Skin epidermis (tissue), 12 donors: ENCODE data around the gene MAPRE2.

Experiments
- H3K27ac ChIP-seq, 21 experiments: fragments of 200-600 bp; sonication (generic) in 11 of 21; one replicate each; pipeline ENCODE4 v1.5.0; 2020; ENCODE audit warnings: mild to moderate bottlenecking in 3 of 21, inconsistent platforms in 2 of 21, moderate library complexity in 2 of 21
- H3K4me3 ChIP-seq, 7 experiments: fragments of 200-600 bp; sonication (generic) in 2 of 7; one replicate each; pipeline ENCODE4 v1.5.0; 2020; ENCODE audit warnings: inconsistent platforms in 2 of 7, mild to moderate bottlenecking in 2 of 7, moderate library complexity in 1 of 7

MAPRE2 gene

GRCh38 chr18:35040988-35041814, at the start of gene MAPRE2:
Gene MAPRE2, plus strand, starts transcription at chr18:35041413. Its CDS starts 127 bp downstream, at chr18:35041540.
- peak within 1 kb of the TSS; percentile 4 to 93 (median 83) for H3K27ac ChIP-seq

GRCh38 chr18:34991561-34991960, 49.7 kb upstream of the MAPRE2 start:
- no peak overlapping the region for H3K4me3 ChIP-seq
- H3K27ac ChIP-seq = peak overlapping the region in 3 of 21 experiments; percentile 21 to 31 (median 29)

More at GRCh38 chr18:35040988-35041814, at the start of gene MAPRE2:
- H3K4me3 ChIP-seq = peak within 1 kb of the TSS; percentile 52 to 86 (median 60)

DNA sequence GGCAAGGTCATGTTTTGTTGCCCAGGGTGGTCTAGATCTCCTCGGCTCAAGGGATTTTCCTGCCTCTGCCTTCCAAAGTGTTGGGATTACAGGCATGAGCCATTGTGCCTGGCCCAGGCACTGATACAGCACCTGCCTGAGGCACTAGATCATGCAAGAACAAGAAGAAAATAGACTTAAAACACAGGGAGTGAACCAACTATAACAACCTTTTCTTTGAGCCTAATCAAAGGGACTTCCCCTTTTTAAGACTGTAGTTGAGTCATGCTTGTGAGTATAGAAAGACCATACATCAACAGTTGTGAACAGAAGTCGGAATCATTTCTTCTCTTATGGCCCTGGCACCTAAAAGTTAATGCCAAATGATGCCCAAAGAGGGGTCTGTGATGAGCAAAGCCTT, 47.9 kb upstream of the MAPRE2 start:
- Histone ChIP-seq H3K4me3 (no peak overlapping the region), H3K27ac (no peak overlapping the region)

GRCh38 chr18:34995746-34996145, 45.5 kb upstream of the MAPRE2 start:
- Histone ChIP-seq H3K27ac (no peak overlapping the region), H3K4me3 (no peak overlapping the region)

DNA sequence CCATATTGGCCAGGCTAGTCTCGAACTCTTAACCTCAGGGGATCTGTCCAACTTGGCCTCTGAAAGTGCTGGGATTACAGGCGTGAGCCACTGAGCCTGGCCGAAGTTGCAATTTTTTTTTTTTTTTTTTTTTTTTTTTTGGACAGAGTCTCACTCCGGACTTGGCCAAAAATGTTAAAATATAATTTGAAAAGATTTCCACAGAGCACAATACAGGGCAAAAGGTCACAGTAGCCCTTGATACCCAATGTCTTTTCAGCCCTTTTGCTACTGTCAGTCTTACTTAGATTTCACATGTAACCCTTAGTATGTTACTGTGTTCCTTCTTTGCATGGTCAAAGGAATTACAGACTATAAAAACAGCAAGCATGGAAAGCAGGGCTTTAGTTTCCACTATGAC, 42.6 kb upstream of the MAPRE2 start:
- H3K27ac ChIP-seq = no peak overlapping the region
- no peak overlapping the region for H3K4me3 ChIP-seq

DNA sequence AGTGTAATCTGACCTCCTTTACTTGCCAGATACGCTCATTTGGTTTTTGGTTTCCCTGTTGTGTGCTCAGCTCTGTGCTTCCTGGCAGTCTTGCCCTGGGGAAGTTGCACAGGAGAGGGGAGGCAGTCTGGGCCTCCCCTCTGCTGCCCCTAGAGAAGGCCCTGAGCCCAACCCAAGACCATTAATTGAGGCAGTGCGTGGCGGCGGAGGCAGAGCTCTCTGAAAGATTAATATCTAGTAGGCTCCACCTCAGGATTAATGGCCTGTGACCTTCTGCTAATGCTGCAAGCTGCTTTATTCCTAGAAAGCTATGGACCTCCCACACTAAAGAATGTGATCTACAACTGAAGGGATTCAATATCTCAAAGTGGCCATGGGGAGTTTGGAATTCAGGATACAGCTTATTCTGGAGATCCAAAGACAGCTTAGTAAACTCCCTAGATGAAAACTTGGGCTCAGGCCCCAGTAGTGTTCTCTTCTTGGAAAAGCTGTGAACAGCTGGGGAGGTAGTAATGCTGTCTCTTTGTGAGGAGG, 41.4 kb upstream of the MAPRE2 start:
- Histone ChIP-seq H3K4me3 (no peak overlapping the region), H3K27ac (no peak overlapping the region)

- H3K4me3 ChIP-seq = no peak overlapping the region
- no peak overlapping the region for H3K27ac ChIP-seq
Measured at GRCh38 chr18:35000457-35000856, 40.8 kb upstream of the MAPRE2 start.

GRCh38 chr18:35002120-35002519, 39.1 kb upstream of the MAPRE2 start:
- Histone ChIP-seq H3K27ac (no peak overlapping the region), H3K4me3 (no peak overlapping the region)

DNA sequence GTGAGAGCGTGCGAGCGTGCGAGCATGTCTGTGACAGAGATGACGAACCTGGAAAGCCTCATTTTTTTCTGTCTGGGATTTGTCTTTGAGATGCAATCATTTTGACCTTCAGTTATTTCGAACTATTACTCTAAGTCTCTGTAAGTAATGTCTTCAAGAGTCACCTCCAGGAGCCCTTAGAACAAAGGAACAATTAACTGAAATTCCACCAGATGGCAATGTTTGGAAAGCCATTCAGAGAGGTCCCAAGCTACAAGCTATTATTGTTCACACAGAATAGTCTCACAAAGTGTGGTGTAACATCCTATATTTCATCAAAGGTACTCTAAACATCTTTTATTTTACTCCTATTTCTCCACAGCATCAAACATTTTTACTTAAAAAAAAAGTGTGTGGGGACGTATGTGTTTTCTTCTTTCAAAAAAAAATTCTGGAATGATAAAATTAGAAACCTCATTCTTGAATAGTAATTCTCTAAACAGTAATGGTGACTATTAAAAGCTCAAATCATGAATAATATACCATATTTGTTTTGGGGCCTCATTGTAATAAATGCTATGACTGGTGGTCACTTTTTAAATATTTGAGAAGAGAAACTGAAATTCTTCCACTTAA, 35.1 kb upstream of the MAPRE2 start:
- Histone ChIP-seq H3K27ac (no peak overlapping the region), H3K4me3 (no peak overlapping the region)

- H3K4me3 ChIP-seq = no peak overlapping the region
- H3K27ac ChIP-seq = no peak overlapping the region
Measured at GRCh38 chr18:35010156-35010555, 31.1 kb upstream of the MAPRE2 start.

DNA sequence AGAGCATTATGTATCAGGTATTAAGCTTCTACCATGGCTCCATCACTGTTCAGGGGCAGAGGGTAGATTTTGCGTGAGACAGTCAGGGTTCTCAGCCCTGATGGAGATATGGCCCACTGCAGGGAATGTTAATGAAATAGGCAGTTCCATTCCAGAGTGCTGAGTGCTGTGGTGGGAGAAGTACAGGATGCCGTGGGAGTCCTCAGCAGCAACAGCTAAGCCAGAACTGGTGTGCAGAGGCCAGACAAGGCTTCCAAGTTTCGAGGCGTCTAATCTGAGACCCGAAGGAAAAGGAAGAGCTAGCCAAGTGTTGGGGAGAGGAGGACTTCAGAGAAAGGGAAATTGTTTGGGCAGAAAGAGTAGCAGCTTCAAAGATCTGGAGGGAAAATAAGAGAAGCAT, 30.2 kb upstream of the MAPRE2 start:
- Histone ChIP-seq H3K27ac (no peak overlapping the region), H3K4me3 (no peak overlapping the region)

- Histone ChIP-seq H3K4me3 (no peak overlapping the region), H3K27ac (no peak overlapping the region)
Measured at GRCh38 chr18:35019933-35020332, 21.3 kb upstream of the MAPRE2 start.

DNA sequence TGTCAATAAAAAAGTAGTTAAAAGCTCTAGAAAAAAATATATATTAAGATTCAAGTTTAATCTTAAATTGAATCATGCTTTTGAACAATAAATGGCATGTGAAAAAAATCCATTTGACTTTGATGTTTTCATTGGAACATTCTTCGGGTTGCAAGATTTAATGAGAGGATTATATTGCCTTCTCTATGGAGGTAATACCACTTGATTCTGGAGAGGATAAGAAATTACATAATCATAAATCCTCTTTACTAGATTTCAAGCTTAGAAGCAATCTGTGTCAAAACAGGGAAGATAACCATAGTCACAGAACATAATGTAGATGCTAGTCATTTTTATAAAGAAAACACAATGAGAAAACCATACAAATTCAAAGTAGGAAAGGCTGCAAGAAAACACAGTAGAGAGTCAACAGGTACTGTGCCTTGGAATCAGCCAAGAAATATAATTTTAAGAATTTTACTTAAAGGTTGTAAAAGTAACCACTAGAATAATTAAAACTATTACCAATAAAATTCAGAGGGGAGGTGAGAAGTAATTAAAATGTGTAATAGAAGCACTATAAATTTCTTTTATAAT, 18.7 kb upstream of the MAPRE2 start:
- Histone ChIP-seq H3K4me3 (no peak overlapping the region), H3K27ac (no peak overlapping the region)

GRCh38 chr18:35024196-35024595, 17.0 kb upstream of the MAPRE2 start:
- Histone ChIP-seq H3K4me3 (no peak overlapping the region), H3K27ac (no peak overlapping the region)

DNA sequence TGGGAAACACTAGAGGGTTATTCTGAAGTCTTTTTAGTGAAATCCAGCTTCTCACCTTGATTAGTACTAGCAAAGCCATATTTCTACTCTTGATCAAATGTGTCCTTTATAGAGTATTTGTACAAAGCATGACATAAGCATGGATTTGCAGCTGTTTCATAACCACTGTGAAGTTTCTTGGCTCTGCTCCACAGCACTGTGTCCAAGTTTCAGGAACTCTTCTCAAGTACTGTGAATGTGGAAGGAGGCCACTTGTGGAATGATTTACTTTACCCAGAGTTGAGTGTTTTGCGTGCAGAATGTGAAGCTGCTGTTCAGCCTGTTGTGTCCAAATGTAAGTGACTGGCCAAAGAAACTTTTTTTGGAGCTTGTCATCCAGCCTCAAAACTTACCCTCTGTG, 16.2 kb upstream of the MAPRE2 start:
- Histone ChIP-seq H3K27ac (no peak overlapping the region), H3K4me3 (no peak overlapping the region)

GRCh38 chr18:35026407-35027061, 14.7 kb upstream of the MAPRE2 start:
- H3K27ac ChIP-seq = no peak overlapping the region
- no peak overlapping the region for H3K4me3 ChIP-seq

GRCh38 chr18:35027206-35027605, 14.0 kb upstream of the MAPRE2 start:
- Histone ChIP-seq H3K27ac (no peak overlapping the region), H3K4me3 (no peak overlapping the region)

DNA sequence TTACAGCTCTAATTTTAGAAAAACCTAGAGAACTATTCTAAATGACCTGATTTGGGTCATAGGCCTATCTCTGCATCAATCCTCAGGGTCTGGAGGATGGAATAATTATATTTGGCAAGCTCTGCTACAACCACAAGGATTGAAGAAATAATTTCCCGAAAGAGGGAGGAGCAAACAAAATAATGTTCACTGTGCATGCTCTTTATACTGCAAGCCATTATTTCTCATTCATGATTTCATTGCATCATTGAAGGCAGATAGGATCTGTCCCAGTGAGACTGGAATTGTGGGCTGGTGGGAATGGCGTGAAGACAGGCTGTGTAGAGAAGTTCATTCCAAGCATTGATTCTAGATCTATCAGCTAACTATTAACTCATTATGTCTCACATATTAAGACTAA, 12.7 kb upstream of the MAPRE2 start:
- H3K27ac ChIP-seq = peak overlapping the region in 1 of 21 experiments; percentile 49
- no peak overlapping the region for H3K4me3 ChIP-seq

DNA sequence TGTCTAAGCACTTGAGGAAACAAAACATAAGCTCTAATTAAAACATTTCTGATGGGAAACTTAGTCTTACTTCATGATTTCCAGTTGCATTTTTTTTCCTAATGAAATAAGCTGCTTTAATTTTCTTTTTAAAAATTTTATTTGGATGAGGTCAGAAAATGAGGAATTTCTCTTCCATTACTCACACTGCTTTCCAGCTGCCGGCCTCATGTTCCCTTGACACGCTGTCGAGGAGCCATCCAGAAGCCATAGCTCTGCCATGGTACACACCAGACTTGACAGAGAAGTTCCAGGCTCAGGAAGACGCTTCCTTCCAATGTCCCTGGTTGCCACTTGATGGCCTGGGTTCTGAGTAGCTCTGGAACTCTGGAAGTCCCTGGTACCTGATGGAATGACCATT, 12.1 kb upstream of the MAPRE2 start:
- H3K27ac ChIP-seq = peak overlapping the region in 12 of 21 experiments; percentile 1 to 96 (median 74)
- H3K4me3 ChIP-seq = no peak overlapping the region

- Histone ChIP-seq H3K27ac (peak overlapping the region in 18 of 21 experiments; percentile 6 to 96 (median 70)), H3K4me3 (peak overlapping the region in 4 of 7 experiments; percentile 3 to 25 (median 20))
Measured at GRCh38 chr18:35029770-35030169, 11.4 kb upstream of the MAPRE2 start.
